IMR-90 (cell line): ENCODE data around the gene FXYD3. TPM values are rescaled to one million over a fixed set of nuclear protein-coding genes. Genes with fewer than 3 reads are reported as not detected.

Experiments
- ATAC-seq: fragments of 200-7000 bp; cut with Tn5 transposase; 2 replicates; pipeline ENCODE4 v1.9.1; 2020; ENCODE audit warnings: low read depth, mild to moderate bottlenecking, moderate library complexity
- BruUV-seq: library from RNA; stranded (reverse); fragments of 400-500 nt; replicated peaks from 2 replicates; lab custom pipeline; 2021; lab: Mats Ljungman, UMichigan
- CTCF ChIA-PET: fragments of 300-600 bp; formaldehyde crosslinking; extraction: SDS; loops from one replicate; lab custom pipeline; 2021; ENCODE audit warnings: antibody characterized with exemption; lab: Yijun Ruan, JAX
- POLR2A ChIA-PET: fragments of 300-600 bp; sonication (Branson Sonifier 250); formaldehyde crosslinking; loops from one replicate; lab custom pipeline; 2022; ENCODE audit warnings: antibody characterized with exemption; ENCODE audit not compliant: unreplicated experiment; lab: Charles Lee
- DNase-seq: peaks from one replicate; pipeline ENCODE4 v3.0.0; 2013
- H2AFZ ChIP-seq: replicated peaks from 2 replicates; pipeline ENCODE3; 2013; ENCODE audit warnings: low read length, mild to moderate bottlenecking; ENCODE audit not compliant: poor library complexity
- H2AK5ac ChIP-seq: 2 replicates; pipeline ENCODE4 v1.6.1; 2013; ENCODE audit warnings: low read depth, low read length, inconsistent platforms
- H2AK9ac ChIP-seq: replicated peaks from 2 replicates; pipeline ENCODE3; 2013; ENCODE audit warnings: mild to moderate bottlenecking, low read depth, low read length, moderate library complexity; ENCODE audit not compliant: poor library complexity
- H2BK120ac ChIP-seq: 2 replicates; pipeline ENCODE4 v1.6.1; 2013; ENCODE audit warnings: low read depth, low read length, inconsistent platforms
- H2BK15ac ChIP-seq: 3 replicates; pipeline ENCODE4 v1.6.1; 2013; ENCODE audit warnings: low read depth, low read length, inconsistent platforms
- H2BK20ac ChIP-seq: 2 replicates; pipeline ENCODE4 v1.6.1; 2013; ENCODE audit warnings: low read depth, mild to moderate bottlenecking, inconsistent platforms, low read length, moderate library complexity
- H2BK5ac ChIP-seq: 2 replicates; pipeline ENCODE4 v1.6.1; 2013; ENCODE audit warnings: mild to moderate bottlenecking, low read depth, low read length, inconsistent platforms; ENCODE audit not compliant: poor library complexity, severe bottlenecking
- H3K14ac ChIP-seq: replicated peaks from 2 replicates; pipeline ENCODE4 v1.6.1; 2013; ENCODE audit warnings: low read depth, low read length, inconsistent platforms
- H3K18ac ChIP-seq: 2 replicates; pipeline ENCODE4 v1.6.1; 2013; ENCODE audit warnings: low read depth, low read length, control low read depth
- H3K23ac ChIP-seq: 2 replicates; pipeline ENCODE4 v1.6.1; 2013; ENCODE audit warnings: low read depth, low read length, inconsistent platforms
- H3K27ac ChIP-seq: 2 replicates; pipeline ENCODE4 v1.5.1; 2013; ENCODE audit warnings: mild to moderate bottlenecking, control low read depth, low read length; ENCODE audit not compliant: insufficient read depth
- H3K27me3 ChIP-seq: 2 replicates; pipeline ENCODE4 v1.6.1; 2013; ENCODE audit warnings: low read length; ENCODE audit not compliant: control insufficient read depth, insufficient read depth
- H3K36me3 ChIP-seq: 2 replicates; pipeline ENCODE4 v1.6.1; 2013; ENCODE audit warnings: low read length, mixed read lengths; ENCODE audit not compliant: control insufficient read depth, insufficient read depth
- H3K4ac ChIP-seq: 2 replicates; pipeline ENCODE4 v1.6.1; 2013; ENCODE audit warnings: low read depth, low read length, inconsistent platforms
- H3K4me1 ChIP-seq: 2 replicates; pipeline ENCODE4 v1.6.1; 2013; ENCODE audit warnings: low read length, mixed read lengths; ENCODE audit not compliant: control insufficient read depth, insufficient read depth
- H3K4me2 ChIP-seq: 2 replicates; pipeline ENCODE4 v1.6.1; 2013; ENCODE audit warnings: low read depth, mild to moderate bottlenecking, control low read depth, low read length, moderate library complexity
- H3K4me3 ChIP-seq: 2 replicates; pipeline ENCODE4 v1.5.1; 2013; ENCODE audit warnings: low read depth, mild to moderate bottlenecking, control low read depth, low read length, moderate library complexity; ENCODE audit not compliant: insufficient read depth
- H3K56ac ChIP-seq: 2 replicates; pipeline ENCODE4 v1.6.1; 2013; ENCODE audit warnings: low read length, inconsistent platforms; ENCODE audit not compliant: insufficient read depth; ENCODE audit errors: extremely low read depth
- H3K79me1 ChIP-seq, 2 experiments: 2 replicates each; pipeline ENCODE4 v1.6.1; 2013; ENCODE audit warnings: low read length in 2 of 2, inconsistent platforms in 1 of 2, low read depth in 1 of 2
- H3K9ac ChIP-seq: 2 replicates; pipeline ENCODE4 v1.6.1; 2013; ENCODE audit warnings: low read depth, low read length, control low read depth
- H3K9me1 ChIP-seq: 2 replicates; pipeline ENCODE4 v1.6.1; 2013; ENCODE audit warnings: low read length, inconsistent platforms; ENCODE audit not compliant: insufficient read depth
- H3K9me3 ChIP-seq: 2 replicates; pipeline ENCODE4 v1.6.1; 2013; ENCODE audit warnings: low read length; ENCODE audit not compliant: control insufficient read depth, insufficient read depth
- H4K20me1 ChIP-seq: 2 replicates; pipeline ENCODE4 v1.6.1; 2013; ENCODE audit warnings: low read length, inconsistent platforms; ENCODE audit not compliant: insufficient read depth
- H4K5ac ChIP-seq: 2 replicates; pipeline ENCODE4 v1.6.1; 2013; ENCODE audit warnings: mild to moderate bottlenecking, low read depth, low read length, control low read depth
- H4K8ac ChIP-seq, 2 experiments: 2 replicates each; pipeline ENCODE4 v1.6.1; 2013; ENCODE audit warnings: low read depth in 2 of 2, low read length in 2 of 2, control low read depth in 1 of 2, inconsistent platforms in 1 of 2
- H4K91ac ChIP-seq: 2 replicates; pipeline ENCODE4 v1.6.1; 2013; ENCODE audit warnings: low read depth, low read length, inconsistent platforms; ENCODE audit not compliant: insufficient read depth
- BHLHE40 ChIP-seq: fragments of 150-350 bp; IDR thresholded peaks from 2 replicates; pipeline ENCODE4 v1.6.1; 2016; ENCODE audit warnings: mild to moderate bottlenecking, low read depth, low read length
- CEBPB ChIP-seq: IDR thresholded peaks from 2 replicates; pipeline ENCODE4 v1.6.1; 2012; ENCODE audit warnings: low read depth, low read length, improper control_type of control experiment
- CHD1 ChIP-seq: IDR thresholded peaks from 2 replicates; pipeline ENCODE4 v1.6.1; 2012; ENCODE audit warnings: low read depth, low read length, improper control_type of control experiment
- FOS ChIP-seq: fragments of 150-350 bp; IDR thresholded peaks from 2 replicates; pipeline ENCODE4 v1.6.1; 2016; ENCODE audit warnings: low read depth, low read length
- MAFK ChIP-seq: IDR thresholded peaks from 2 replicates; pipeline ENCODE4 v1.6.1; 2012; ENCODE audit warnings: low read depth, low read length, improper control_type of control experiment
- MAZ ChIP-seq: IDR thresholded peaks from 2 replicates; pipeline ENCODE4 v1.6.1; 2012; ENCODE audit warnings: low read depth, mild to moderate bottlenecking, low read length, improper control_type of control experiment, moderate library complexity, borderline replicate concordance
- MXI1 ChIP-seq: IDR thresholded peaks from 2 replicates; pipeline ENCODE4 v1.6.1; 2012; ENCODE audit warnings: low read depth, mild to moderate bottlenecking, low read length, moderate library complexity, borderline replicate concordance
- RAD21 ChIP-seq: IDR thresholded peaks from 2 replicates; pipeline ENCODE4 v1.6.1; 2012; ENCODE audit warnings: low read length, improper control_type of control experiment
- RCOR1 ChIP-seq: IDR thresholded peaks from 2 replicates; pipeline ENCODE4 v1.6.1; 2012; ENCODE audit warnings: mild to moderate bottlenecking, low read length, improper control_type of control experiment; ENCODE audit not compliant: insufficient replicate concordance
- RFX5 ChIP-seq: IDR thresholded peaks from 2 replicates; pipeline ENCODE4 v1.8.0; 2012; ENCODE audit warnings: low read depth, mild to moderate bottlenecking, low read length, moderate library complexity
- SMC3 ChIP-seq: fragments of 150-350 bp; IDR thresholded peaks from 2 replicates; pipeline ENCODE4 v1.6.1; 2016; ENCODE audit warnings: low read depth, mild to moderate bottlenecking, antibody characterized with exemption, low read length, moderate library complexity
- WGBS, 2 experiments: methylation state at CpG; one replicate each; pipeline versions ENCODE4 v1.1.5 to v1.1.7; 2013; ENCODE audit warnings: missing lambda C conversion rate in 2 of 2; ENCODE audit not compliant: insufficient read length in 1 of 2; ENCODE audit errors: extremely low coverage in 2 of 2; 5-methylcytosine and 5-hydroxymethylcytosine counted together
- dilution Hi-C: fragments of 300-500 bp; cut with HindIII; formaldehyde crosslinking; loops from one replicate; pipeline ENCODE4 v1.14.3; 2018; ENCODE audit warnings: low sequenced_read_pairs; ENCODE audit not compliant: unreplicated experiment
- in situ Hi-C: fragments of 300-500 bp; cut with MboI; formaldehyde crosslinking; loops from 3 replicates; pipeline ENCODE4 v1.14.3; 2019; ENCODE audit warnings: low sequenced_read_pairs, inconsistent platforms, mixed read lengths
- intact Hi-C: fragments of 100-400 bp; cut with micrococcal nuclease; formaldehyde crosslinking; loops from 2 replicates; pipeline ENCODE4 v1.10.0; 2022
- polyA plus RNA-seq, 3 experiments: library from polyadenylated mRNA; depleted of rRNA; stranded (reverse); fragments of >200 nt; gene quantifications; 2 replicates each; pipeline ENCODE4 v1.2.3, GENCODE V29; 2012; ENCODE audit warnings: low replicate concordance in 1 of 3
- total RNA-seq: library from RNA; depleted of rRNA; stranded (reverse); fragments of >200 nt; gene quantifications from 2 replicates; pipeline ENCODE4 v1.2.3, GENCODE V29; 2012
- TF ChIP-seq, protein P1 (sequence below): fragments of 150-350 bp; IDR thresholded peaks from 2 replicates; pipeline ENCODE4 v1.6.1; 2016; ENCODE audit warnings: low read depth, mild to moderate bottlenecking, low read length, moderate library complexity, borderline replicate concordance
- TF ChIP-seq, protein P2 (sequence below): fragments of 150-350 bp; IDR thresholded peaks from 2 replicates; pipeline ENCODE4 v1.6.1; 2017; ENCODE audit warnings: mild to moderate bottlenecking, antibody characterized with exemption, low read length, low read depth

Gene FXYD3
- total and polyA plus RNA-seq, 2 of the 4 experiments (the other 2 are of a cell fraction): not detected

DNA sequence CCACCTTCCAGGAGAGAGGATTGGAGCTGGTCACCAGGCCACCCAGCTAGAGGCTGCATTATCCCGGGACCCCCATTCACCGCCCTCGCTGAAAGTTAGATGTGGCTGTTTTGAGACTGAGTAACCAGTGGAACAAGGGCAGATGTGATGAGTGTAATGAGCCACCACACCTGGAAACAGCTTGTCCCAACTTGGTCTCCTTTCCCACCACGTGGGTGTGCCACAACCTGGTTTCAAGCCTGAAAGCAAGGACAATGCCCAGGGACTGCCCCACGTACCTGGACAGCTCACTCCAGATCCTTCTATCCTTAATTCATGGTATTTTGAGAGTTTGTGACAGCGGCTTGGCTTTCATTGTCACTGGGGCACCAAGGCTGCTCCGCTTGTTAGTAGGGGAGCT, 12.2 kb downstream of the FXYD3 start:
- Histone ChIP-seq H3K9me3 (no peaks in the 10 kb centered on the region), H3K56ac (no peak overlapping the region), H3K4me2 (no peak overlapping the region), H2AK5ac (no peak overlapping the region), H3K4me1 (peaks cover 2% of the 10 kb centered on the region; the same call in 1 of the 2 replicates), H3K14ac (no peak overlapping the region), H3K36me3 (no peaks in the 10 kb centered on the region), H3K18ac (no peak overlapping the region), H3K27ac (no peak overlapping the region), H2BK5ac (no peak overlapping the region), H3K4ac (no peak overlapping the region), H4K8ac (no peak overlapping the region), H2AK9ac (no peak overlapping the region), H3K27me3 (peaks cover 11% of the 10 kb centered on the region; the same call in 1 of the 2 replicates), H2BK20ac (no peak overlapping the region), H4K20me1 (no peaks in the 10 kb centered on the region), H4K91ac (no peak overlapping the region), H2BK15ac (no peak overlapping the region), H4K5ac (no peak overlapping the region), H2AFZ (no peak overlapping the region), H3K23ac (no peak overlapping the region), H3K9ac (no peak overlapping the region), H3K4me3 (no peak overlapping the region), H3K79me1 (0 out of 4 replicates have a peak, but pooled peaks cover 0 to 7% of the 10 kb centered on the region in 2 experiments), H3K9me1 (peaks cover 7% of the 10 kb centered on the region; the same call in 1 of the 2 replicates), H2BK120ac (no peak overlapping the region)
- DNase-seq (no peak), ATAC-seq (no peak)
- intact Hi-C loops (no loop called here), in situ Hi-C loops (no loop called here), dilution Hi-C loops (no loop called here)
- CTCF ChIA-PET: interaction anchor here (1.8 kb wide), 1 partner anchor 61 kb away, joined by 6 read pairs; no protein-coding TSS in a partner anchor
- TF ChIP-seq RCOR1 (no peak), BHLHE40 (no peak), MXI1 (no peak), MAFK (no peak), RFX5 (no peak), CEBPB (no peak), RAD21 (no peak), FOS (no peak), CHD1 (no peak), MAZ (no peak), SMC3 (no peak)
- TF ChIP-seq, protein P1, sequence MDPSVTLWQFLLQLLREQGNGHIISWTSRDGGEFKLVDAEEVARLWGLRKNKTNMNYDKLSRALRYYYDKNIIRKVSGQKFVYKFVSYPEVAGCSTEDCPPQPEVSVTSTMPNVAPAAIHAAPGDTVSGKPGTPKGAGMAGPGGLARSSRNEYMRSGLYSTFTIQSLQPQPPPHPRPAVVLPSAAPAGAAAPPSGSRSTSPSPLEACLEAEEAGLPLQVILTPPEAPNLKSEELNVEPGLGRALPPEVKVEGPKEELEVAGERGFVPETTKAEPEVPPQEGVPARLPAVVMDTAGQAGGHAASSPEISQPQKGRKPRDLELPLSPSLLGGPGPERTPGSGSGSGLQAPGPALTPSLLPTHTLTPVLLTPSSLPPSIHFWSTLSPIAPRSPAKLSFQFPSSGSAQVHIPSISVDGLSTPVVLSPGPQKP: no peak
- TF ChIP-seq, protein P2, sequence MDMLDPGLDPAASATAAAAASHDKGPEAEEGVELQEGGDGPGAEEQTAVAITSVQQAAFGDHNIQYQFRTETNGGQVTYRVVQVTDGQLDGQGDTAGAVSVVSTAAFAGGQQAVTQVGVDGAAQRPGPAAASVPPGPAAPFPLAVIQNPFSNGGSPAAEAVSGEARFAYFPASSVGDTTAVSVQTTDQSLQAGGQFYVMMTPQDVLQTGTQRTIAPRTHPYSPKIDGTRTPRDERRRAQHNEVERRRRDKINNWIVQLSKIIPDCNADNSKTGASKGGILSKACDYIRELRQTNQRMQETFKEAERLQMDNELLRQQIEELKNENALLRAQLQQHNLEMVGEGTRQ: no peak
- POLR2A ChIA-PET: no interaction called here
- WGBS, 2 experiments: 20% methylated on average over 1 of the region's 7 CpGs; no CpG with 5 or more reads in 1 of the 2 experiments
- BruUV-seq: no TSS peak
